Smooth muscle cell (in vitro differentiated cells): ENCODE measurements around the gene TRMT112. TPM values are rescaled to one million over a fixed set of nuclear protein-coding genes. Genes with fewer than 3 reads are reported as not detected.

Experiments used
- DNase-seq: peaks from one replicate; lab custom pipeline; 2025; ENCODE audit not compliant: unreplicated experiment; lab: John Stamatoyannopoulos, UW
- H2AFZ ChIP-seq: fragments of 200-600 bp; sonication (generic); 2 replicates; pipeline ENCODE4 v1.6.0; 2016; ENCODE audit warnings: antibody characterized with exemption, low read depth, mild to moderate bottlenecking
- H3F3A ChIP-seq: fragments of 200-600 bp; sonication (generic); 2 replicates; pipeline ENCODE4 v1.6.0; 2017; ENCODE audit warnings: antibody characterized with exemption, low read depth
- H3K27ac ChIP-seq: fragments of 200-600 bp; sonication (generic); 2 replicates; pipeline ENCODE4 v1.5.1; 2016; ENCODE audit warnings: low read depth, mild to moderate bottlenecking
- H3K27me3 ChIP-seq: fragments of 200-600 bp; sonication (generic); 2 replicates; pipeline ENCODE4 v1.6.1; 2016; ENCODE audit warnings: low read depth, mild to moderate bottlenecking
- H3K36me3 ChIP-seq: fragments of 200-600 bp; sonication (generic); 2 replicates; pipeline ENCODE4 v1.5.1; 2016; ENCODE audit warnings: low read depth
- H3K4me1 ChIP-seq: fragments of 200-600 bp; sonication (generic); 2 replicates; pipeline ENCODE4 v1.5.1; 2016; ENCODE audit warnings: low read depth
- H3K4me2 ChIP-seq: fragments of 200-600 bp; sonication (generic); 2 replicates; pipeline ENCODE4 v1.6.0; 2016; ENCODE audit warnings: mild to moderate bottlenecking
- H3K4me3 ChIP-seq: fragments of 200-600 bp; sonication (generic); 2 replicates; pipeline ENCODE4 v1.5.1; 2016; ENCODE audit warnings: mild to moderate bottlenecking
- H3K79me2 ChIP-seq: fragments of 200-600 bp; sonication (generic); 2 replicates; pipeline ENCODE4 v1.6.0; 2016; ENCODE audit warnings: low read depth, mild to moderate bottlenecking
- H3K9ac ChIP-seq: fragments of 200-600 bp; sonication (generic); 2 replicates; pipeline ENCODE4 v1.6.0; 2016; ENCODE audit warnings: low read depth
- H3K9me3 ChIP-seq: fragments of 200-600 bp; sonication (generic); replicated peaks from 2 replicates; pipeline ENCODE4 v1.5.1; 2016; ENCODE audit warnings: low read depth
- H4K20me1 ChIP-seq: fragments of 200-600 bp; sonication (generic); 2 replicates; pipeline ENCODE4 v1.6.0; 2016; ENCODE audit warnings: low read depth
- WGBS: methylation state at CpG from one replicate; pipeline ENCODE4 v1.1.7; 2016; ENCODE audit warnings: low lambda C conversion rate; 5-methylcytosine and 5-hydroxymethylcytosine counted together
- microRNA-seq: library from miRNA; unstranded; fragments of <30 nt; microRNA quantifications from one replicate; pipeline ENCODE4, GENCODE V29; 2016; ENCODE audit warnings: borderline number of aligned reads
- polyA plus RNA-seq: library from polyadenylated mRNA; unstranded; fragments of >200 nt; fragmentation: Nextera tagmentation; extraction: Ambion mirVana; gene quantifications from 2 replicates; pipeline ENCODE4 v1.2.1, GENCODE V29; 2016
- small RNA-seq: library from RNA; depleted of rRNA; stranded (forward); fragments of <200 nt; gene quantifications from one replicate; pipeline ENCODE3, GENCODE V24; 2014
- total RNA-seq: library from RNA; depleted of rRNA; stranded (reverse); fragments of >200 nt; gene quantifications from 2 replicates; pipeline ENCODE4 v1.2.3, GENCODE V29; 2014
- TF ChIP-seq, protein P1 (sequence below): fragments of 200-600 bp; sonication (generic); IDR thresholded peaks from 2 replicates; pipeline ENCODE4 v1.5.1; 2017; ENCODE audit warnings: borderline replicate concordance, mild to moderate bottlenecking, antibody characterized with exemption; ENCODE audit not compliant: insufficient read depth, poor library complexity, severe bottlenecking

The TRMT112 gene
- total and polyA plus RNA-seq, 2 experiments from 2014 or later = 285 to 327 TPM

DNA sequence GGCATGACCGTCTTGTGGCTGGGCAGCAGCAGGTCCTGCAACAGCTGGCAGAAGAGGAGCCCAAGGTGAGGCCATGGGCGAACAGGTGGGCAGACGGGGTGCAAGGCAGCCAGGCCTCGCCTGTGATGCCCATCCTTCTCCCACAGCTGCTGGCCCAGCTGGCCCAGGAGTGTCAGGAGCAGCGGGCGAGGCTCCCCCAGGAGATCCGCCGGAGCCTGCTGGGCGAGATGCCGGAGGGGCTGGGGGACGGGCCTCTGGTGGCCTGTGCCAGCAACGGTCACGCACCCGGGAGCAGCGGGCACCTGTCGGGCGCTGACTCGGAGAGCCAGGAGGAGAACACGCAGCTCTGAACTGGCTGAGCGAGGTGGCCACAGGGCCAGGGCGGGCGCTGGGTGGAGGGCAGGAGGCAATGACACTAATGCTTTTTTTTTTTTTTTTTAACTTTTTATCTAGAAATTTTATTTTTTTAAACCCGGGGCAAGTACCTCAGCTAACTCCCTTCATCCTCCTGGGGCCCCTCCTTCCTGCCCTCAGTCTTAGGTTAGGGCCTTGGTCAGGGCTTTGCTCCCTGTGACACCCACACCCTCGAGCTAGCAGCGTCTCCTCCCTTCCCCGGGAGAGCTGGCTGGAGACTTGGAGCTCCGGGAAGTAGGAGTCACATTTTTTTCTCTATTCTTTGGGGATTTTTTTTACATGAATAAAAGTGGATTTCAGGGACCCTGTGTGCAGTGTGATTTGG, 50.0 kb downstream of the TRMT112 start:
- no peak overlapping the region for H2AFZ ChIP-seq
- no peaks in the 10 kb centered on the region for H4K20me1 ChIP-seq
- no peak overlapping the region for H3K4me3 ChIP-seq
- H3F3A ChIP-seq = peaks cover 12% of the 10 kb centered on the region
- no peaks in the 10 kb centered on the region for H3K79me2 ChIP-seq
- no peak overlapping the region for H3K4me2 ChIP-seq
- no peaks in the 10 kb centered on the region for H3K9me3 ChIP-seq
- H3K27ac ChIP-seq = no peak overlapping the region
- no peak for DNase-seq
- no peaks in the 10 kb centered on the region for H3K36me3 ChIP-seq
- H3K27me3 ChIP-seq = no peaks in the 10 kb centered on the region
- no peak overlapping the region for H3K9ac ChIP-seq
- peaks cover 8% of the 10 kb centered on the region for H3K4me1 ChIP-seq
- TF ChIP-seq, protein P1, sequence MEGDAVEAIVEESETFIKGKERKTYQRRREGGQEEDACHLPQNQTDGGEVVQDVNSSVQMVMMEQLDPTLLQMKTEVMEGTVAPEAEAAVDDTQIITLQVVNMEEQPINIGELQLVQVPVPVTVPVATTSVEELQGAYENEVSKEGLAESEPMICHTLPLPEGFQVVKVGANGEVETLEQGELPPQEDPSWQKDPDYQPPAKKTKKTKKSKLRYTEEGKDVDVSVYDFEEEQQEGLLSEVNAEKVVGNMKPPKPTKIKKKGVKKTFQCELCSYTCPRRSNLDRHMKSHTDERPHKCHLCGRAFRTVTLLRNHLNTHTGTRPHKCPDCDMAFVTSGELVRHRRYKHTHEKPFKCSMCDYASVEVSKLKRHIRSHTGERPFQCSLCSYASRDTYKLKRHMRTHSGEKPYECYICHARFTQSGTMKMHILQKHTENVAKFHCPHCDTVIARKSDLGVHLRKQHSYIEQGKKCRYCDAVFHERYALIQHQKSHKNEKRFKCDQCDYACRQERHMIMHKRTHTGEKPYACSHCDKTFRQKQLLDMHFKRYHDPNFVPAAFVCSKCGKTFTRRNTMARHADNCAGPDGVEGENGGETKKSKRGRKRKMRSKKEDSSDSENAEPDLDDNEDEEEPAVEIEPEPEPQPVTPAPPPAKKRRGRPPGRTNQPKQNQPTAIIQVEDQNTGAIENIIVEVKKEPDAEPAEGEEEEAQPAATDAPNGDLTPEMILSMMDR = no peak
- WGBS = 87% methylated on average over 13 of the region's 27 CpGs

Small RNA genes within 50 kb of the gene (microRNA-seq; reads per million reads assigned to microRNA genes)
- gene MIR7155 = not detected

Small RNA genes within 50 kb of the gene (small RNA-seq; reads per million reads assigned to genes)
- gene MIR7155 (not detected), gene RF00019 (not detected)

Other genes with a start within 250 kb of the TRMT112 start
- gene MACROD1, start 151.4 kb downstream of the TRMT112 start, total RNA-seq = 9.2 and 57.9 TPM in 2 replicates
- 32.6 and 35.2 TPM in 2 replicates for gene MACROD1, start 151.4 kb downstream of the TRMT112 start, polyA plus RNA-seq
- 103 and 114 TPM in 2 replicates for gene STIP1, start 131.4 kb downstream of the TRMT112 start, total RNA-seq
- 117 and 129 TPM in 2 replicates for gene STIP1, start 131.4 kb downstream of the TRMT112 start, polyA plus RNA-seq
- gene FERMT3, start 110.8 kb downstream of the TRMT112 start, total RNA-seq = 0.18 and 1.2 TPM in 2 replicates
- 2.4 and 3.7 TPM in 2 replicates for gene FERMT3, start 110.8 kb downstream of the TRMT112 start, polyA plus RNA-seq
- gene TRPT1, start 91.4 kb downstream of the TRMT112 start, total RNA-seq = 52.6 and 66.1 TPM in 2 replicates
- 65.6 and 78.5 TPM in 2 replicates for gene TRPT1, start 91.4 kb downstream of the TRMT112 start, polyA plus RNA-seq
- 50.6 and 51.5 TPM in 2 replicates for gene NUDT22, start 91.3 kb downstream of the TRMT112 start, total RNA-seq
- 76.8 and 82.1 TPM in 2 replicates for gene NUDT22, start 91.3 kb downstream of the TRMT112 start, polyA plus RNA-seq
- 14.5 and 14.7 TPM in 2 replicates for gene DNAJC4, start 87.0 kb downstream of the TRMT112 start, total RNA-seq
- gene DNAJC4, start 87.0 kb downstream of the TRMT112 start, polyA plus RNA-seq = 76.7 and 78.5 TPM in 2 replicates
- gene VEGFB, start 83.0 kb downstream of the TRMT112 start, total RNA-seq = 20.0 and 27.9 TPM in 2 replicates
- 94.4 and 96.5 TPM in 2 replicates for gene VEGFB, start 83.0 kb downstream of the TRMT112 start, polyA plus RNA-seq
- gene FKBP2, start 76.5 kb downstream of the TRMT112 start, total RNA-seq = 31.0 and 51.3 TPM in 2 replicates
- 231 and 246 TPM in 2 replicates for gene FKBP2, start 76.5 kb downstream of the TRMT112 start, polyA plus RNA-seq
- 213 and 242 TPM in 2 replicates for gene PPP1R14B, start 70.6 kb downstream of the TRMT112 start, total RNA-seq
- 530 and 589 TPM in 2 replicates for gene PPP1R14B, start 70.6 kb downstream of the TRMT112 start, polyA plus RNA-seq
- 15.0 and 17.1 TPM in 2 replicates for gene PLCB3, start 66.0 kb downstream of the TRMT112 start, total RNA-seq
- 14.8 and 15.6 TPM in 2 replicates for gene PLCB3, start 66.0 kb downstream of the TRMT112 start, polyA plus RNA-seq
- gene BAD, start 32.9 kb downstream of the TRMT112 start, total RNA-seq = 48.7 and 65.8 TPM in 2 replicates
- 117 and 126 TPM in 2 replicates for gene BAD, start 32.9 kb downstream of the TRMT112 start, polyA plus RNA-seq
- 17.3 and 19.6 TPM in 2 replicates for gene GPR137, start 31.7 kb downstream of the TRMT112 start, total RNA-seq
- gene GPR137, start 31.7 kb downstream of the TRMT112 start, polyA plus RNA-seq = 63.6 and 69.0 TPM in 2 replicates
- gene KCNK4, start 26.3 kb downstream of the TRMT112 start, total RNA-seq = not detected in 2 replicates
- gene KCNK4, start 26.3 kb downstream of the TRMT112 start, polyA plus RNA-seq = not detected in 2 replicates
- gene CATSPERZ, start 17.2 kb downstream of the TRMT112 start, total RNA-seq = not detected in 2 replicates
- gene CATSPERZ, start 17.2 kb downstream of the TRMT112 start, polyA plus RNA-seq = not detected in 2 replicates
- 7.7 and 8.0 TPM in 2 replicates for gene ESRRA, start 12.0 kb downstream of the TRMT112 start, total RNA-seq
- 16.7 and 29.4 TPM in 2 replicates for gene ESRRA, start 12.0 kb downstream of the TRMT112 start, polyA plus RNA-seq
- 169 and 209 TPM in 2 replicates for gene PRDX5, start 562 bp upstream of the TRMT112 start, total RNA-seq
- gene PRDX5, start 562 bp upstream of the TRMT112 start, polyA plus RNA-seq = 461 and 474 TPM in 2 replicates
- 0.22 and 2.2 TPM in 2 replicates for gene CCDC88B, start 22.6 kb upstream of the TRMT112 start, total RNA-seq
- 2.2 and 3.4 TPM in 2 replicates for gene CCDC88B, start 22.6 kb upstream of the TRMT112 start, polyA plus RNA-seq
- 19.5 and 21.8 TPM in 2 replicates for gene RPS6KA4, start 41.6 kb upstream of the TRMT112 start, total RNA-seq
- gene RPS6KA4, start 41.6 kb upstream of the TRMT112 start, polyA plus RNA-seq = 40.0 and 42.9 TPM in 2 replicates
- gene SLC22A11, start 238.4 kb upstream of the TRMT112 start, total RNA-seq = 0.18 TPM in 1 of 2 replicates, not detected in the other
- not detected in 2 replicates for gene SLC22A11, start 238.4 kb upstream of the TRMT112 start, polyA plus RNA-seq